GM12891 (cell line): ENCODE results near the gene STK32B.

Experiments
- DNase-seq: peaks from one replicate; pipeline ENCODE4 v3.0.0; 2011; ENCODE audit warnings: low spot score; ENCODE audit not compliant: insufficient read length
- FAIRE-seq: peaks from 2 replicates; lab custom pipeline; 2011; peaks lifted over from hg19 to GRCh38; lab: Jason Lieb, UNC
- PAX5 ChIP-seq: IDR thresholded peaks from 2 replicates; pipeline ENCODE4 v1.6.1; 2011; ENCODE audit warnings: low read length, moderate library complexity, mild to moderate bottlenecking; ENCODE audit not compliant: insufficient read depth, severe bottlenecking
- POLR2A ChIP-seq: IDR thresholded peaks from 2 replicates; pipeline ENCODE4 v1.6.1; 2011; ENCODE audit warnings: low read depth, low read length, control low read depth
- POLR2AphosphoS5 ChIP-seq: IDR thresholded peaks from 2 replicates; pipeline ENCODE4 v1.6.1; 2011; ENCODE audit warnings: low read depth, low read length, control low read depth
- POU2F2 ChIP-seq: IDR thresholded peaks from 2 replicates; pipeline ENCODE4 v1.6.1; 2011; ENCODE audit warnings: low read depth, mild to moderate bottlenecking, control low read depth, low read length, moderate library complexity
- SPI1 ChIP-seq: IDR thresholded peaks from 2 replicates; pipeline ENCODE4 v1.6.1; 2011; ENCODE audit warnings: low read depth, low read length, control low read depth
- TAF1 ChIP-seq: IDR thresholded peaks from 2 replicates; pipeline ENCODE4 v1.6.1; 2011; ENCODE audit warnings: low read depth, low read length, control low read depth

STK32B gene

DNA sequence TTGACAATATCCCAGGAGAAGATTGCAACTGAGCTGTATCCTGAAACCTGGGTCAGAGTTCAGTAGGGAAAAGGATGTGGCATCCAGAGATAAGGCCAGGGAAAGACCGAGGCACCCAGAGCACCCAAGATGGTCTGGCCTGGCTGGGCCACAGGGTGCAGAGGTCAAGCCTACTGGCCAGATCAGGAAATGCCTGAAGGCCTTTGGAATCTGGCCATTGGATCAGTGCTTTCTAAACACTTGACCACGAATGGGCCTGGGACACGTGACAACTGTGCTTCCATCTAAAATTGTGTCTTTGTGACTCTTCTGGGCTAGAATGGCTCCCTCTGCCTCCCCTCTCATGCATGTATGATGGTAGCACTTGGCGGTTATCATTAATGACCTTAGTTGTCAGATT is 340.2 kb downstream of the STK32B start:
- no peak for TF ChIP-seq PAX5
- no peak for TF ChIP-seq POLR2AphosphoS5
- TF ChIP-seq TAF1, result no peak
- no peak for TF ChIP-seq POU2F2
- TF ChIP-seq SPI1, result no peak
- TF ChIP-seq POLR2A, result no peak
- FAIRE-seq (no peak), DNase-seq (no peak)

DNA sequence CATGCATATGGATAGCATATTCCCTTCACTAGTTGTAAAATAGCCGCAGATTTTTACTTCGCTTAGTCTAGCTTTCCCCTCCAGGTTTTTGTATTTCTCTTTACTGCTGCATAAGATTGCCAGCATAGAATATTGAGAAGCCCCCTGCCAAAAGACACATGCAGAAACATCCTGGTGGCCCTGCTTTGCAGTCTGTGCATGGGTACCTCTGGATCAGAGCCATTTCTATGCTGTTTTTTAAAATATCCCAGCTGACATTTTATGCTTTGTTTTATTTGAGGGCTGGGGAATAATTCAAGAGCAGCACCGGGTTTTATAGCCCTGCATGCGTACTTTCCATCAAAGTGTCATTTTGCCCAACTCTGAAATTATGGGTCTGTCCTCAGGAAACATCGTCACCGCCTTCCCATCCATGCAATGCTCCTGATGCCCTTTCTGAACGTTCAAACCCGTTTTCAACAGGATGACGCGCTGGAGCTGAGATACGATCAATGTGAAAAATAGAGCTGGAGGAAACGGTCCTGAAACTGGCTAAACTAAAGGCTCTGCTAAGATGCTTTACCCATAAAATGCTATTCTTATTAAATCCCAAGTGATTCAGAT is 342.7 kb downstream of the STK32B start:
- TF ChIP-seq PAX5 (no peak), SPI1 (no peak), POLR2AphosphoS5 (no peak), POU2F2 (no peak), TAF1 (no peak), POLR2A (no peak)
- DNase-seq, result no peak
- FAIRE-seq, result no peak

DNA sequence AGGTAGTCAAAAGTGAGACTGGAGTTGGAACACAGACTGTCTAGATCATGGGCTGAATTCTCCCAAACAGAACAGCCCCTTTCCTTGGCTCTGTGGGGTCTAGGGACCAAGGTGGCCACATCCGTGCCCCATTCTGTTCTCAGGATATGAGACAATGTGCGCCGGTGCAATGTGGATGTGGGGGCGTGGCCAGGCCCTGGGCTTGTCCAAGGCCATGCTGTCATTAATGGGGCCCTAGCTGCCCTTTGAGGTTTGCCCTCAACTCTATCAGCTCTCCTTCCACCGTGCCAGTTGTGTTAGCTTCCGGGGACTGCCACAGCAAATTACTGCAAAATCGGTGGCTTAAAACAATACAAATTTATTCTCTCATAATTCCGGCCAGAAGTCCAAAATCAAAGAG is 344.5 kb downstream of the STK32B start:
- no peak for DNase-seq
- FAIRE-seq, result no peak
- TF ChIP-seq POU2F2 (no peak), POLR2AphosphoS5 (no peak), SPI1 (no peak), TAF1 (no peak), PAX5 (no peak), POLR2A (no peak)

DNA sequence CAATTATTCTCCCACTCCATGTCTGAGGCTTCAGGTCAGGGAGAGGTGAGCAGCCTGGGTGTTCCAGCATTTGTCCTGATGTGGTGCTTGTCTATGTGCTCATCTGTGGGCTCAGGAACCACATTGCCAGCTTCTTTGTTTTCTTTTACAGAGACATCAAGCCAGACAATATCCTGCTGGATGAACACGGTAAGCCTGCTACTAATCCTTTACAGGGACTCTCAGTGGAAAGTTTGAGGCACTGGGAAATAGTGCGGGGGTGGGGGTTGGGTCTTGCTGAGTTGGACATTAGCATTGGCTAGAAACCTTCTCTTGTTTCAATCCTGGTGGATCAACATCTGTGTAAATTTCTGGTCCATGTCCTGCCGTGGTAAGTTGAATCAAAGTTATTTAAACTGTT is 346.8 kb downstream of the STK32B start:
- TF ChIP-seq POU2F2, result no peak
- TF ChIP-seq PAX5, result no peak
- no peak for TF ChIP-seq POLR2A
- TF ChIP-seq POLR2AphosphoS5, result no peak
- no peak for TF ChIP-seq SPI1
- no peak for TF ChIP-seq TAF1
- DNase-seq, result no peak
- FAIRE-seq, result no peak

DNA sequence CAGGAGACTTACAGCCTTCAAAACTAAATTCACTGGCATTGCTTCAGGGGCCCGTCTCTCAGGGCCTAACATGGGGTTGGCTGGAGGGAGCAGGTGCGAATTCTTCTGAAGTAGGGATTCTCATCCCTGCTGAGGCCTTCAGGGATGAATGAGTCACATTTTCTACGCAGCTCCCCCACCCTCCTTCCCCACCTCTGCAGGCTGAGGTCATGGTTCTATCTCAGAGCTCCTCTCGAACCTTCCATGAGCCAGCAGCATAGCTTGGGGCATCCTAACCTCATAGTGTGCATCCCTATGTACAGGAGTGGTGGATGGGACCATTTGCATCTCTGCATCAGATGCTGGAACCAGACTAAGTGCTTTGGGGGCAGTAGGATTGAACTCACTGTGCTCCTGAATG is 347.8 kb downstream of the STK32B start:
- DNase-seq, result no peak
- TF ChIP-seq POLR2AphosphoS5, result no peak
- no peak for TF ChIP-seq TAF1
- TF ChIP-seq SPI1, result no peak
- TF ChIP-seq POU2F2, result no peak
- no peak for TF ChIP-seq PAX5
- no peak for TF ChIP-seq POLR2A

DNA sequence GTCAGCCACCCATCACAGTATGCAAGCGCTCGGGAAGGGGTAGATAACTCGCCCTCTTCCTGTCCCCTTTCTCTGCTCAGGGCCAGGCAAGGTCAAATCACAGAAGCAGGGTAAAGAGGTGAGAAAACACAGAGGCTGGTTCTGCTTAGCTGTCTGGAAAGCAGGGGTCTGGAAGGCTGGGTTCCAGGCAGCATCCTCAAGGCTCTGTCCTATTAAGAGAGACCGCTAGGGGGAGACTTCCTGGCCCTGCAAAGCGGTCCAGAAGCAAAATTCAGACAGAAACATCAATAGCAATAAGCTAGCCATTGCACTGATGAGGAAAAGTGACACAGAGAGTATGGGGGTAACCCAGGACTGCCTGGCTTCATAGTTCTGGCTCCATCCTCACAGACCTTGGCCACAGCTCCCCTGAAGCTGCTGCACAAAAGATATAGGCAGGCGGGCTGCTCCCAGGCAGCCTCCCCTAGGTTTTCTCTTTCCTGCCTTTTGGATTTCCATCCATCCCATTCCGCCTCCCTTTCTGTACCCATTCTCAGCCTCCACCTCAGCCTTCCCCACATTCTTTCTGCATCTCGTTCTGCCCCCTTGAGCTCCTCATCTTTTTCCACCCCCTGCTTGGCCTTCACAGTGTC is 348.6 kb downstream of the STK32B start:
- DNase-seq, result peak; percentile 31
- no peak for FAIRE-seq

More for the DNA sequence above, 347.8 kb downstream of the STK32B start:
- no peak for FAIRE-seq

DNA sequence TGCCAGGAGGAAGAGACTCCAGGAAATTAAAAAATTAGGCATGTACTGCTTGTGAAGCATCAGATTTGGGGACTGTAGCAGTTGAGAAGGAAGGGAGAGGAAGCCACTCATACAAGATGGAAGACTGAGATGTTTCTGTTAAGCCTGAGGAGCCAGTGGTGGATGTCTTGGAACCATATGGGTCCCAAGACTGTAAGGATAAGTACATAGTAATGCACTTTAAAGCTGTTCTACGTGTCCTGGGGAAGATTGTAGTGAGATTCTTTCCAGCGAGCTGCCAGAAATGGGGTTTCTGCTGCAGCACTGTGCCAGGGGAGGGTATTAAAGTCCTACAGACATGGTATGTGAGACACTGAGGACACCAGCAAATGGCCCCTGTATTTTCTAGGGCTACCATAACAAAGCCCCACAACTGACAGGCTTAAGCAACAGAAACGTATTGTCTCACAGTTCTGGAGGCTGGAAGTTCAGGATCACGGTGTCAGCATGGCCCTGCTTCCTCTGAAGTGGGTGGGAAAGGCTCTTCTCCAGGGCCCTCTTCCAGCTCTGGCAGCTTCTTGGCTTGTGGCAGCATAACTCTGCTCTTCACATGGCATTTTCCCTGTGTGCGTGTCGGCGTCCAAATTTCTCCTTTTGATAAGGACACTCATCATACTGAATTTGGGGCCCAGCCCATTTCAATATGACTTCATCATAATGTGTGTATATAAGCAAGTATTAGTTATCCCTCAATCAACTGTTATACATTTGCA is 352.6 kb downstream of the STK32B start:
- TF ChIP-seq POLR2AphosphoS5, result no peak
- TF ChIP-seq POU2F2, result no peak
- TF ChIP-seq PAX5, result no peak
- no peak for TF ChIP-seq POLR2A
- no peak for TF ChIP-seq TAF1
- no peak for TF ChIP-seq SPI1
- no peak for FAIRE-seq
- no peak for DNase-seq

More for the DNA sequence above, 348.6 kb downstream of the STK32B start:
- no peak for TF ChIP-seq PAX5
- TF ChIP-seq TAF1, result no peak
- no peak for TF ChIP-seq POU2F2
- no peak for TF ChIP-seq POLR2AphosphoS5
- TF ChIP-seq SPI1, result no peak
- TF ChIP-seq POLR2A, result no peak

DNA sequence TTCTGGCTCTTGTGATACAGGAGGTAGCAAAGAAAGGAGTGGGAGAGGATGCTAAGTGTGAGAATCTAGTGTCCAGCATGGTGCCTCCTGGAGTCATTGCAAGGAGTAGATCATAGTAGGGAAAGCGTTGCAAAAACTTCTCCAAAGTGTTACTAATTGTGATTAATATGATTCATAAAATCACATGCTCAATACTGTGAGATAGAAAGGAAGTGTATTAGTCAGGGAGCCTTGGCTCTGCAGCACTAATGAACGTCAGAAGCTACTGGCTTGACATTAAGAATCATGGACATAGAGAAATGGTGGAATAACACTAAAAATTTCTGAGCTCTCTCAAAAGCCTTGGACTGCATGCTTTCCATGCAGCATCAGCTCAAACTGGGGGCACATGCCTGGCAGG is 358.0 kb downstream of the STK32B start:
- no peak for DNase-seq
- FAIRE-seq, result no peak
- TF ChIP-seq PAX5 (no peak), POU2F2 (no peak), POLR2A (no peak)

DNA sequence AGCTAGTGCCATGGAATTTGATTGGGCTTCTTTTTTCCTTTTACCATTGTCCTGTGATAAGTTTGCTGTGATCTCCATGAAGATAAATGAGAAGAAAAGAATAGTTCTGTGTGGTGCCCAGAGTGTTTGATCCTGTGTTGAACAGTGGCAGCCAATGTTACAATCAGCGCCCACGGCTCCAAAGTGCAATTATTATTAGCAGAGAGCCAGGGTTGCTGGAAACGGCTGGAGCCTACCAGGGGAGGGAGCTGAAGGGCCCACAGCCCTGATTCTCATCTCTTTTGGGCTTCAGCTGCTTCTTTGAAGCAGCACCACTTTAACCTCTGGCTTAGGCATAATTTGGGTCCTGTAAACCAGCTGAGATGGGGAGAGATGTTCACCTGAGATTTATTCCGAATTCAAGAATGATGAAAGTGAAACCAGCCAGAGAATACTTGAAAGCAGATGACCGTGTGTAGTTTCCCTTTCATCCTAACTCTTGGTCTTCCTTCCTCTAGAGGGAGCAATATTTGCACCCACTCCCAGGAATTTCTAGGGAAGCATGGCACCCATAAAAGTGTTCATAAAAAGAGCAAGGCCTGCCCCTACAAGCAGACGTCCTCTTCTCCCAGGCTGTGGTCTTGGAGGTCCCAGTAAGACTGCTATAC is 358.8 kb downstream of the STK32B start:
- FAIRE-seq, result no peak

More for the DNA sequence above, 358.8 kb downstream of the STK32B start:
- no peak for TF ChIP-seq POU2F2
- no peak for TF ChIP-seq TAF1
- no peak for TF ChIP-seq SPI1
- no peak for TF ChIP-seq POLR2A
- no peak for TF ChIP-seq POLR2AphosphoS5
- TF ChIP-seq PAX5, result no peak
- no peak for DNase-seq
